HG02981 (cell line): ENCODE data around the gene CBLN3.
"Not testable (repeated sequence)": the region's sequence is repeated elsewhere in the genome, so short reads cannot be mapped to it uniquely, and the experiment has no call there.

Source experiments
- ATAC-seq: cut with Tn5 transposase; IDR thresholded peaks from one replicate; pipeline ENCODE4 v1.9.1; 2021; ENCODE audit warnings: mild to moderate bottlenecking, moderate library complexity; ENCODE audit not compliant: unreplicated experiment

Gene CBLN3

GRCh38 chr14:24429395-24430142 lies at the start of gene CBLN3, which contains the start of gene KHNYN:
Gene CBLN3 (minus strand): TSS chr14:24429668. CDS start chr14:24429054, 614 bp downstream.
Gene KHNYN (plus strand): TSS chr14:24429954. CDS start chr14:24430731, 777 bp downstream.
- peak; percentile 84 for ATAC-seq

GRCh38 chr14:24475261-24475660 lies 45.8 kb upstream of the CBLN3 start:
- ATAC-seq = no peak

GRCh38 chr14:24473211-24473610 lies 43.7 kb upstream of the CBLN3 start:
- ATAC-seq = no peak

GRCh38 chr14:24470450-24470849 lies 41.0 kb upstream of the CBLN3 start:
- ATAC-seq = not testable (repeated sequence)

- ATAC-seq = no peak
Observed at GRCh38 chr14:24465805-24466204, 36.3 kb upstream of the CBLN3 start.

GRCh38 chr14:24465368-24465767 lies 35.9 kb upstream of the CBLN3 start:
- no peak for ATAC-seq

GRCh38 chr14:24463884-24464785 lies 34.7 kb upstream of the CBLN3 start:
- ATAC-seq = no peak

- no peak for ATAC-seq
Observed at GRCh38 chr14:24463017-24463883, 33.8 kb upstream of the CBLN3 start.

GRCh38 chr14:24461336-24461735 lies 31.9 kb upstream of the CBLN3 start:
- no peak for ATAC-seq

- ATAC-seq = no peak
Observed at GRCh38 chr14:24459331-24459730, 29.9 kb upstream of the CBLN3 start.

- no peak for ATAC-seq
Observed at GRCh38 chr14:24458736-24459135, 29.3 kb upstream of the CBLN3 start.

- no peak for ATAC-seq
Observed at GRCh38 chr14:24456980-24457379, 27.5 kb upstream of the CBLN3 start.

- ATAC-seq = not testable (repeated sequence)
Observed at GRCh38 chr14:24450828-24451227, 21.4 kb upstream of the CBLN3 start.

- no peak for ATAC-seq
Observed at GRCh38 chr14:24443053-24443665, 13.7 kb upstream of the CBLN3 start.

- ATAC-seq = peak; percentile 90
Observed at GRCh38 chr14:24442240-24443052, 13.0 kb upstream of the CBLN3 start, which contains the start of gene SDR39U1. Gene SDR39U1 (minus strand): TSS chr14:24442776. CDS start chr14:24442769, 7 bp downstream.

GRCh38 chr14:24441904-24442239 lies 12.4 kb upstream of the CBLN3 start:
- ATAC-seq = no peak

GRCh38 chr14:24441485-24441884 lies 12.0 kb upstream of the CBLN3 start:
- ATAC-seq = no peak

- ATAC-seq = no peak
Observed at GRCh38 chr14:24440606-24441399, 11.3 kb upstream of the CBLN3 start.
